Endothelial cell of umbilical vein (primary cell): ENCODE data around the gene ZMYND11. TPM values are rescaled to one million over a fixed set of nuclear protein-coding genes. Genes with fewer than 3 reads are reported as not detected.

ENCODE experiments used
- BruUV-seq: library from RNA; stranded (reverse); fragments of 400-500 nt; replicated peaks from 2 replicates; lab custom pipeline; 2021; lab: Mats Ljungman, UMichigan
- CTCF ChIA-PET: fragments of 300-600, 350-600 bp; sonication (Branson Sonifier 250); formaldehyde crosslinking; loops from one replicate; lab custom pipeline; 2021; ENCODE audit warnings: antibody characterized with exemption, inconsistent platforms; lab: Charles Lee
- POLR2A ChIA-PET: fragments of 300-600, 350-600 bp; sonication (Branson Sonifier 250); formaldehyde crosslinking; loops from one replicate; lab custom pipeline; 2021; ENCODE audit warnings: antibody characterized with exemption, inconsistent platforms; lab: Charles Lee
- DNase-seq: peaks from one replicate; pipeline ENCODE4 v3.0.0-alpha.2; 2011; ENCODE audit warnings: low read depth, low spot score
- FAIRE-seq: peaks from 2 replicates; lab custom pipeline; 2011; peaks lifted over from hg19 to GRCh38; lab: Jason Lieb, UNC
- H2AFZ ChIP-seq: 2 replicates; pipeline ENCODE4 v1.6.0; 2012; ENCODE audit warnings: low read depth, low read length, control low read depth, inconsistent platforms
- H3K27ac ChIP-seq: 2 replicates; pipeline ENCODE4 v1.5.1; 2011; ENCODE audit warnings: low read depth, mild to moderate bottlenecking, control low read depth, low read length, moderate library complexity; ENCODE audit not compliant: insufficient read depth
- H3K27me3 ChIP-seq, 2 experiments: 2 replicates each; pipeline versions ENCODE4 v1.6.0 to v1.6.1; 2011; ENCODE audit warnings: low read length in 2 of 2, mixed read lengths in 1 of 2; ENCODE audit not compliant: control insufficient read depth in 2 of 2, insufficient read depth in 2 of 2
- H3K36me3 ChIP-seq, 2 experiments: 2 replicates in 1 of 2; 3 replicates in 1 of 2; pipeline ENCODE4 v1.5.1; 2011; ENCODE audit warnings: low read length in 2 of 2, mild to moderate bottlenecking in 1 of 2, moderate library complexity in 1 of 2; ENCODE audit not compliant: control insufficient read depth in 2 of 2, insufficient read depth in 2 of 2; ENCODE audit errors: extremely low read depth in 1 of 2
- H3K4me1 ChIP-seq: 3 replicates; pipeline ENCODE4 v1.5.1; 2011; ENCODE audit warnings: mild to moderate bottlenecking, low read length; ENCODE audit not compliant: control insufficient read depth, insufficient read depth; ENCODE audit errors: extremely low read depth
- H3K4me2 ChIP-seq: 2 replicates; pipeline ENCODE4 v1.6.1; 2011; ENCODE audit warnings: low read length, control low read depth, mixed read lengths; ENCODE audit not compliant: insufficient read depth
- H3K4me3 ChIP-seq, 3 experiments: fragments of 200-600 bp in 1 of 3; sonication (generic), shearing (Covaris generic) in 1 of 3; replicated peaks in 1 of 3; 2 replicates each; pipeline ENCODE4 v1.5.1; 2011 to 2016; ENCODE audit warnings: control low read depth in 3 of 3, low read length in 3 of 3, mild to moderate bottlenecking in 2 of 3, inconsistent platforms in 1 of 3, low read depth in 1 of 3, moderate library complexity in 1 of 3; ENCODE audit not compliant: insufficient read depth in 1 of 3
- H3K79me2 ChIP-seq: 2 replicates; pipeline ENCODE4 v1.6.0; 2012; ENCODE audit warnings: low read length, inconsistent platforms; ENCODE audit not compliant: control insufficient read depth, insufficient read depth
- H3K9ac ChIP-seq: replicated peaks from 2 replicates; pipeline ENCODE3; 2011; ENCODE audit warnings: low read length, control low read depth; ENCODE audit not compliant: insufficient read depth; ENCODE audit errors: extremely low read depth
- H3K9me1 ChIP-seq: replicated peaks from 3 replicates; pipeline ENCODE4 v1.6.0; 2011; ENCODE audit warnings: mild to moderate bottlenecking, low read length; ENCODE audit not compliant: control insufficient read depth, insufficient read depth; ENCODE audit errors: extremely low read depth
- H3K9me3 ChIP-seq: replicated peaks from 2 replicates; pipeline ENCODE4 v1.5.1; 2012; ENCODE audit warnings: low read length, inconsistent platforms; ENCODE audit not compliant: control insufficient read depth, insufficient read depth
- H4K20me1 ChIP-seq: replicated peaks from 2 replicates; pipeline ENCODE3; 2011; ENCODE audit warnings: mild to moderate bottlenecking, low read length; ENCODE audit not compliant: control insufficient read depth, insufficient read depth; ENCODE audit errors: extremely low read depth
- CTCF ChIP-seq, 2 donors: IDR thresholded peaks; 1 replicate in 1 of 2; 2 replicates in 1 of 2; pipeline ENCODE4 v1.5.1; 2011; ENCODE audit warnings: low read length in 2 of 2, mild to moderate bottlenecking in 2 of 2, moderate library complexity in 2 of 2, control low read depth in 1 of 2, inconsistent platforms in 1 of 2, low read depth in 1 of 2; ENCODE audit not compliant: insufficient read depth in 1 of 2; ENCODE audit errors: extremely low read depth in 1 of 2
- EZH2 ChIP-seq: IDR thresholded peaks from 2 replicates; pipeline ENCODE4 v1.6.1; 2012; ENCODE audit warnings: borderline replicate concordance, low read depth, mild to moderate bottlenecking, moderate library complexity, low read length, inconsistent platforms; ENCODE audit not compliant: severe bottlenecking
- FOS ChIP-seq: IDR thresholded peaks from 2 replicates; pipeline ENCODE4 v1.6.1; 2011; ENCODE audit warnings: mild to moderate bottlenecking, low read length, moderate library complexity, borderline replicate concordance; ENCODE audit not compliant: insufficient read depth
- GATA2 ChIP-seq: IDR thresholded peaks from 2 replicates; pipeline ENCODE4 v1.7.0; 2011; ENCODE audit warnings: low read depth, mild to moderate bottlenecking, moderate library complexity, mixed read lengths, low read length; ENCODE audit not compliant: insufficient read length, insufficient read depth
- JUN ChIP-seq: IDR thresholded peaks from 2 replicates; pipeline ENCODE4 v1.6.1; 2011; ENCODE audit warnings: borderline replicate concordance, low read depth; ENCODE audit not compliant: insufficient read length, insufficient read depth
- MAX ChIP-seq: IDR thresholded peaks from 2 replicates; pipeline ENCODE4 v1.6.1; 2011; ENCODE audit not compliant: insufficient read depth, insufficient read length
- MYC ChIP-seq: IDR thresholded peaks from one replicate; pipeline ENCODE4 v1.6.1; 2011; ENCODE audit warnings: mild to moderate bottlenecking, low read depth, low read length
- POLR2A ChIP-seq: IDR thresholded peaks from 2 replicates; pipeline ENCODE4 v1.6.1; 2012; ENCODE audit warnings: low read depth, mild to moderate bottlenecking, control low read depth, low read length
- POLR2AphosphoS5 ChIP-seq: IDR thresholded peaks from 2 replicates; pipeline ENCODE4 v1.6.1; 2012; ENCODE audit warnings: low read depth, mild to moderate bottlenecking, control low read depth, low read length, moderate library complexity; ENCODE audit not compliant: insufficient read depth
- dilution Hi-C: fragments of 300-500 bp; cut with MboI; formaldehyde crosslinking; loops from one replicate; pipeline ENCODE4 v1.15.0; 2019; ENCODE audit warnings: low sequenced_read_pairs; ENCODE audit not compliant: extremely low pct_ligation_motif_present
- intact Hi-C: fragments of 100-400 bp; cut with micrococcal nuclease; formaldehyde crosslinking; loops from one replicate; pipeline ENCODE4 v1.10.0; 2022
- polyA plus RNA-seq, 4 experiments: library from polyadenylated mRNA; depleted of rRNA in 3 of 4; stranded (reverse) in 3 of 4; unstranded in 1 of 4; fragments of >200 nt; gene quantifications; 2 replicates each; pipeline versions ENCODE4 v1.2.1 to v1.2.3, GENCODE V29; 2011 to 2012; ENCODE audit warnings: missing spikeins in 1 of 4
- total RNA-seq: library from RNA; stranded (reverse); gene quantifications from 2 replicates; pipeline ENCODE4 v1.2.3, GENCODE V29; 2021

ZMYND11 gene
- total and polyA plus RNA-seq, 2 donors (not counting 3 experiments of a cell fraction or from before 2014, with no cell fraction given): 17.0 to 56.0 TPM

- CTCF ChIA-PET: no interaction called here
These were observed 47.8 kb upstream of the ZMYND11 start for GRCh38 chr10:87177-88080.

More at GRCh38 chr10:87177-88080, 47.8 kb upstream of the ZMYND11 start:
- intact Hi-C loops (no loop called here), dilution Hi-C loops (no loop called here)
- Histone ChIP-seq H3K9me1 (no peaks in the 10 kb centered on the region), H3K27ac (no peak overlapping the region), H3K79me2 (no peaks in the 10 kb centered on the region), H2AFZ (no peak overlapping the region), H3K4me1 (no peaks in the 10 kb centered on the region), H3K4me3 (no peak overlapping the region), H3K4me2 (no peak overlapping the region), H3K27me3 (peaks cover 3 to 11% of the 10 kb centered on the region in 2 experiments), H3K9me3 (no peaks in the 10 kb centered on the region), H3K36me3 (no peaks in the 10 kb centered on the region), H3K9ac (no peak overlapping the region), H4K20me1 (no peaks in the 10 kb centered on the region)
- DNase-seq (no peak), FAIRE-seq (no peak)
- POLR2A ChIA-PET: no interaction called here
- TF ChIP-seq MYC (no peak), MAX (no peak), FOS (no peak), POLR2AphosphoS5 (no peak), GATA2 (no peak), JUN (no peak), CTCF (IDR thresholded peaks at IDR 0.05; ENCODE audit: extremely low read depth in 1 of 2, insufficient read depth in 1 of 2, low read depth in 1 of 2, low read length in 2 of 2) (no peak), POLR2A (no peak), EZH2 (no peak)
- no TSS peak for BruUV-seq
